Lower lobe of right lung (tissue), 2 donors: ENCODE measurements around the gene ASMT. TPM values are rescaled to one million over a fixed set of nuclear protein-coding genes. Genes with fewer than 3 reads are reported as not detected.
"Not testable (repeated sequence)": the region's sequence is repeated elsewhere in the genome, so short reads cannot be mapped to it uniquely, and the experiment has no call there.

Experiments used
- ATAC-seq, 2 donors: fragments of 200-7000 bp; cut with Tn5 transposase; one replicate each; pipeline ENCODE4 v1.9.1; 2020 to 2022; ENCODE audit warnings: mild to moderate bottlenecking in 2 of 2, moderate library complexity in 2 of 2
- DNase-seq: peaks from one replicate; pipeline ENCODE4 v3.0.0-alpha.2; 2020
- H3K27ac ChIP-seq: fragments of 200-600 bp; one replicate; pipeline ENCODE4 v1.8.0; 2022
- H3K27me3 ChIP-seq: fragments of 200-600 bp; one replicate; pipeline ENCODE4 v1.8.0; 2022; ENCODE audit warnings: low read depth
- H3K36me3 ChIP-seq: fragments of 200-600 bp; one replicate; pipeline ENCODE4 v1.8.0; 2022; ENCODE audit warnings: mild to moderate bottlenecking
- H3K4me1 ChIP-seq: fragments of 200-600 bp; one replicate; pipeline ENCODE4 v1.8.0; 2022
- H3K4me3 ChIP-seq: fragments of 200-600 bp; one replicate; pipeline ENCODE4 v1.8.0; 2022; ENCODE audit warnings: mild to moderate bottlenecking
- H3K9me3 ChIP-seq: fragments of 200-600 bp; one replicate; pipeline ENCODE4 v1.8.0; 2022
- CTCF ChIP-seq: fragments of 200-600 bp; IDR thresholded peaks from one replicate; pipeline ENCODE4 v1.8.0; 2022; ENCODE audit warnings: antibody characterized with exemption, mild to moderate bottlenecking
- intact Hi-C: fragments of 100-400 bp; cut with DNase I; formaldehyde crosslinking; loops from one replicate; pipeline ENCODE4 v1.11.0; 2022
- total RNA-seq: library from RNA; stranded (reverse); fragmentation: NEBNext Ultra II Directional; extraction: Animal tissue kit (Norgen Biotek cat#: 25700); gene quantifications from one replicate; pipeline ENCODE4 v1.2.1, GENCODE V29; 2021
- donor health status: DM: no; HTN: yes; CAD: no; lungs with severe emphysema.

ASMT gene
- total RNA-seq, 1 donor from 2014 or later = not detected

GRCh38 chrX:1612641-1613286 lies 2.1 kb upstream of the ASMT start:
- Histone ChIP-seq H3K4me1 (no peaks in the 10 kb centered on the region), H3K4me3 (no peak overlapping the region), H3K27me3 (no peaks in the 10 kb centered on the region), H3K27ac (no peak overlapping the region), H3K36me3 (no peaks in the 10 kb centered on the region), H3K9me3 (no peaks in the 10 kb centered on the region)
- no peak for DNase-seq
- no peak for TF ChIP-seq CTCF
- intact Hi-C loops = no loop called here
- no peak for ATAC-seq

- no peak overlapping the region for H3K27ac ChIP-seq
- DNase-seq (no peak), ATAC-seq (no peak)
- intact Hi-C loops = no loop called here
- H3K4me3 ChIP-seq = no peak overlapping the region
- no peaks in the 10 kb centered on the region for H3K36me3 ChIP-seq
- no peaks in the 10 kb centered on the region for H3K27me3 ChIP-seq
- no peaks in the 10 kb centered on the region for H3K9me3 ChIP-seq
- no peaks in the 10 kb centered on the region for H3K4me1 ChIP-seq
- TF ChIP-seq CTCF = no peak
These were observed 3.8 kb downstream of the ASMT start for GRCh38 chrX:1618689-1619088.

GRCh38 chrX:1623691-1624090 lies 8.8 kb downstream of the ASMT start:
- Histone ChIP-seq H3K4me1 (no peaks in the 10 kb centered on the region), H3K27me3 (no peaks in the 10 kb centered on the region), H3K36me3 (no peaks in the 10 kb centered on the region), H3K9me3 (no peaks in the 10 kb centered on the region), H3K4me3 (no peak overlapping the region), H3K27ac (no peak overlapping the region)
- no peak for TF ChIP-seq CTCF
- DNase-seq = no peak
- ATAC-seq = no peak
- intact Hi-C loops = no loop called here

- ATAC-seq, H3K9me3 ChIP-seq, intact Hi-C loops, DNase-seq, H3K27ac ChIP-seq, H3K4me3 ChIP-seq, H3K36me3 ChIP-seq, H3K27me3 ChIP-seq, H3K4me1 ChIP-seq: not testable (repeated sequence)
These were observed 9.4 kb downstream of the ASMT start for GRCh38 chrX:1624158-1624860.

- H3K4me3 ChIP-seq, DNase-seq, ATAC-seq, H3K36me3 ChIP-seq, H3K27ac ChIP-seq, H3K4me1 ChIP-seq, H3K9me3 ChIP-seq, H3K27me3 ChIP-seq, intact Hi-C loops: not testable (repeated sequence)
These were observed 10.0 kb downstream of the ASMT start for GRCh38 chrX:1624861-1625215.

- DNase-seq = no peak
These were observed 14.4 kb downstream of the ASMT start for GRCh38 chrX:1629244-1629643.

More at GRCh38 chrX:1629244-1629643, 14.4 kb downstream of the ASMT start:
- H3K27ac ChIP-seq = no peak overlapping the region
- no peaks in the 10 kb centered on the region for H3K36me3 ChIP-seq
- no peaks in the 10 kb centered on the region for H3K27me3 ChIP-seq
- no peak overlapping the region for H3K4me3 ChIP-seq
- no peak for ATAC-seq
- intact Hi-C loops = no loop called here
- no peaks in the 10 kb centered on the region for H3K4me1 ChIP-seq
- no peak for TF ChIP-seq CTCF
- H3K9me3 ChIP-seq = no peaks in the 10 kb centered on the region
